MCF 10A (cell line): ENCODE results near the gene TCF25. TPM values are rescaled to one million over a fixed set of nuclear protein-coding genes. Genes with fewer than 3 reads are reported as not detected.

Source experiments
- BruUV-seq: library from RNA; stranded (reverse); fragments of 400-500 nt; replicated peaks from 2 replicates; lab custom pipeline; 2021; lab: Mats Ljungman, UMichigan
- CTCF ChIA-PET: fragments of 300-600 bp; sonication (Branson Sonifier 250); formaldehyde crosslinking; extraction: SDS; loops from one replicate; lab custom pipeline; 2021; ENCODE audit warnings: antibody characterized with exemption, inconsistent platforms; lab: Yijun Ruan, JAX
- POLR2A ChIA-PET: fragments of 300-600, 350-650 bp; sonication (Branson Sonifier 250); formaldehyde crosslinking; extraction: SDS; loops from one replicate; lab custom pipeline; 2020; ENCODE audit warnings: antibody characterized with exemption, inconsistent platforms; lab: Yijun Ruan, JAX
- DNase-seq: peaks from one replicate; pipeline ENCODE4 v3.0.0-alpha.2; 2018; ENCODE audit not compliant: unreplicated experiment
- H3K27ac Mint-ChIP-seq: one replicate; pipeline ENCODE4 v1.8.0; 2022; ENCODE audit warnings: mild to moderate bottlenecking, low read depth, mixed read lengths; ENCODE audit not compliant: unreplicated experiment
- H3K27me3 Mint-ChIP-seq: one replicate; pipeline ENCODE4 v1.8.0; 2022; ENCODE audit warnings: mixed read lengths; ENCODE audit not compliant: insufficient read depth, unreplicated experiment
- H3K36me3 Mint-ChIP-seq: one replicate; pipeline ENCODE4 v1.8.0; 2022; ENCODE audit warnings: mild to moderate bottlenecking, moderate library complexity, mixed read lengths; ENCODE audit not compliant: insufficient read depth, unreplicated experiment
- H3K4me1 Mint-ChIP-seq: one replicate; pipeline ENCODE4 v1.8.0; 2022; ENCODE audit warnings: mixed read lengths; ENCODE audit not compliant: insufficient read depth, unreplicated experiment
- H3K4me3 Mint-ChIP-seq: one replicate; pipeline ENCODE4 v1.8.0; 2022; ENCODE audit warnings: mild to moderate bottlenecking, moderate library complexity, mixed read lengths; ENCODE audit not compliant: unreplicated experiment
- H3K9me3 Mint-ChIP-seq: one replicate; pipeline ENCODE4 v1.8.0; 2022; ENCODE audit warnings: mixed read lengths; ENCODE audit not compliant: unreplicated experiment
- intact Hi-C: fragments of 100-400 bp; cut with micrococcal nuclease; formaldehyde crosslinking; loops from 2 replicates; pipeline ENCODE4 v1.14.1; 2022
- total RNA-seq: library from RNA; stranded (reverse); gene quantifications from 2 replicates; pipeline ENCODE4 v1.2.3, GENCODE V29; 2022
- TF ChIP-seq, protein P1 (sequence below): fragments of 200-600 bp; IDR thresholded peaks from one replicate; pipeline ENCODE4 v1.8.0; 2022; ENCODE audit warnings: antibody characterized with exemption, mild to moderate bottlenecking; ENCODE audit not compliant: unreplicated experiment

The TCF25 gene
- total RNA-seq, 1 experiment from 2014 or later: 239 TPM

DNA sequence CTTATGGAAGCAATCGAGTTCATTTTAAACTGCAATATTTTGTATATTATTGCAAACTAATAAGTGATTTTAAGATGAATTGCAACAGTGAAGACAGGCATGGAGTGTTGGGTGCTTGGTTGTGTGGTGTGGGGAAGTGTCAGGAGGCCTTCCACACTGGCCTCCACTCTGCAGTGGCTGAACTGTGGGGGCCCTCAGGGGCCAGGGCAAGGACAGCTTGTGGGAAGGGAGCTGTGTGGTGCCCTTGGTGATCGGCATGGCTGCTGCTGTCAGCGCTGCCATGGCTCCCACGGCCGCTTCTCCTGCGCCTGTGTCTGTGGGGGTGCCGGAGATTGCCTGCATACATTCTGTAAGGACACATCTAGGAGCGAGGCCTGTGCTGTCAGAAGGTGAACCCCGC, 19.2 kb downstream of the TCF25 start:
- no peak overlapping the region for H3K27ac Mint-ChIP-seq
- TF ChIP-seq, protein P1, sequence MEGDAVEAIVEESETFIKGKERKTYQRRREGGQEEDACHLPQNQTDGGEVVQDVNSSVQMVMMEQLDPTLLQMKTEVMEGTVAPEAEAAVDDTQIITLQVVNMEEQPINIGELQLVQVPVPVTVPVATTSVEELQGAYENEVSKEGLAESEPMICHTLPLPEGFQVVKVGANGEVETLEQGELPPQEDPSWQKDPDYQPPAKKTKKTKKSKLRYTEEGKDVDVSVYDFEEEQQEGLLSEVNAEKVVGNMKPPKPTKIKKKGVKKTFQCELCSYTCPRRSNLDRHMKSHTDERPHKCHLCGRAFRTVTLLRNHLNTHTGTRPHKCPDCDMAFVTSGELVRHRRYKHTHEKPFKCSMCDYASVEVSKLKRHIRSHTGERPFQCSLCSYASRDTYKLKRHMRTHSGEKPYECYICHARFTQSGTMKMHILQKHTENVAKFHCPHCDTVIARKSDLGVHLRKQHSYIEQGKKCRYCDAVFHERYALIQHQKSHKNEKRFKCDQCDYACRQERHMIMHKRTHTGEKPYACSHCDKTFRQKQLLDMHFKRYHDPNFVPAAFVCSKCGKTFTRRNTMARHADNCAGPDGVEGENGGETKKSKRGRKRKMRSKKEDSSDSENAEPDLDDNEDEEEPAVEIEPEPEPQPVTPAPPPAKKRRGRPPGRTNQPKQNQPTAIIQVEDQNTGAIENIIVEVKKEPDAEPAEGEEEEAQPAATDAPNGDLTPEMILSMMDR: no peak
- H3K36me3 Mint-ChIP-seq: peaks cover 65% of the 10 kb centered on the region
- CTCF ChIA-PET: no interaction called here
- H3K27me3 Mint-ChIP-seq: no peaks in the 10 kb centered on the region
- no TSS peak for BruUV-seq
- no peaks in the 10 kb centered on the region for H3K4me1 Mint-ChIP-seq
- no peak overlapping the region for H3K4me3 Mint-ChIP-seq
- H3K9me3 Mint-ChIP-seq: no peaks in the 10 kb centered on the region
- no peak for DNase-seq
- POLR2A ChIA-PET: no interaction called here
- intact Hi-C loops: no loop called here

DNA sequence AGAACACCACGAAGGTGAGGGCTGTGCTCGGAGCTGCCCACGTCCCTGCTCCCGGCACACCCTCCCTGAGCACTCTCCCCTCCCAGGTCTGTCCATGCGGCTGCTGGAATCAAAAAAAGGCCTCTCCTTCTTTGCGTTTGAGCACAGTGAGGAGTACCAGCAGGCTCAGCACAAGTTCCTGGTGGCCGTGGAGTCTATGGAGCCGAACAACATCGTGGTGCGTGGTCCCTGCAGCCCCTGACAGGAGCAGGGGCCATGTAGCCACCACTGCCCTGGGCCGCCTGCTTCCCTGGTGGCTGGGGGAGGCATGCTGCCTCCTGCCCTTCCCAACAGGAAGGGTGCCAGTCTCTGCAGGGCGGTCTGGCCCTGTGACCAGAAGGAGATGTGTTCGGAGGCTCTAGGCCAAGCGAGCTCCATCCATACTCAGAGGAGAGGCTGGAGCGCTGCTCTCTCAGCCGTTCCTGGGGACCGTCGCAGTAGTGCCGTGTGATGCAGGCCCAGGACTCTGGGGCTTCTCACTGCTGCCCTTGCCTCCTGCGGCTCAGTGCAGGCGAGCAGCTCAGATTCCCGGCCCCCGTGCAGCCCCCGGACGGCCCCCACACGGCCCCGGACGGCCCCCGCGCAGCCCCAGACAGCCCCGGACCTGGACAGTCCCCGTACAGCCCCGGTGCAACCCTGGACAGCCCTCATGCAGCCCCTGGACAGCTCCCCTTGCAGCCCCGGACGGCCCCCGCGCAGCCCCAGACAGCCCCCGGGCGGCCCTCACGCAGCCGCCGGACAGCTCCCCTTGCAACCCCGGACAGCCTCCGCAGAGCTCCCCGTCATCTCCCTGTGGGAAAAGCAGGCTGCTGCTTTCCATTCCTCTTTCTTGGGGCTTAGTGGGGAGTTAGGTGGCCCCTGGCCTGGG, 20.5 kb downstream of the TCF25 start:
- ChIA-PET CTCF (no interaction called here), POLR2A (interaction anchor here (1.1 kb wide), 2 partner anchors 13 to 29 kb away, joined by 4 to 5 read pairs; partner anchors contain the start of gene TUBB3)
- DNase-seq: no peak
- no peaks in the 10 kb centered on the region for H3K9me3 Mint-ChIP-seq
- H3K36me3 Mint-ChIP-seq: peaks cover 60% of the 10 kb centered on the region
- intact Hi-C loops: no loop called here
- no peak overlapping the region for H3K4me3 Mint-ChIP-seq
- no peaks in the 10 kb centered on the region for H3K27me3 Mint-ChIP-seq
- TF ChIP-seq, protein P1: no peak
- no peak overlapping the region for H3K27ac Mint-ChIP-seq
- no peaks in the 10 kb centered on the region for H3K4me1 Mint-ChIP-seq
- no TSS peak for BruUV-seq

DNA sequence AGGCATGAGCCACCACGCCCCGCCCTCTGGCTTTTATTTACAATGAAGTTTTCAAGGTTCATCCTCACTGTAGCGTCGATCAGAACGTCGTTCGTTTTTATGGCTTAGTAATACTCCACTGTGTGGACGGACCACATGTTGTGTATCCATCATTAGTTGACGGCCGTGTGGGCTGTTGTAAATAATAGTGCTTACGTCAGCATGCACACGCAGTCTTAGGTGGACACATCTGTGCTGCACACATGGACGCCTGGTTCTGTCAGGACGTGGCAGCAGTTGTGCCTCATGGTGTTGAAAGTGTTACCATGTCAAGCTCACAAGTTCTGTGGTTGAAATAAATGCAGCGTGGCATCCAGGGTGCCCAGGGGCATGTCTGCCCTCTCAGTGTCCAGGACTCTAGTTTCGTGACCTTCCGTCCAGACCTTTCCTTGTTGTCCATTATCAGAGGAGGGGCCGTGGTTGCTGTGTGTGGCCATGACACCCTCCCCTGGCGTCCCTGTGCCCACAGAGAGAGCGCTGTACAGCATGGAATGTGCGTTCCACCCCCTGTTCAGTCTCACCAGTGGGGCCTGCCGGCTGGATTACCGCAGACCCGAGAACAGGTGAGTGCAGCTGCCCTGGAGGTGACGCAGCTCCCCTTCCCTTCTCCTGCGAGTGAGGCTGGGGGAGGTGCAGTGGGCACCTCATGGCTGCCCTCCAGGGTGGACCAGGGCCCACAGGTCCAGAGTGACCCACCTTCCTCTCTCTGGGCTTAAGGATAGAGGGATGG, 22.3 kb downstream of the TCF25 start:
- ChIA-PET POLR2A (no interaction called here), CTCF (no interaction called here)
- no peak overlapping the region for H3K4me3 Mint-ChIP-seq
- DNase-seq: no peak
- no peaks in the 10 kb centered on the region for H3K27me3 Mint-ChIP-seq
- H3K27ac Mint-ChIP-seq: no peak overlapping the region
- H3K4me1 Mint-ChIP-seq: no peaks in the 10 kb centered on the region
- no TSS peak for BruUV-seq
- H3K36me3 Mint-ChIP-seq: peaks cover 62% of the 10 kb centered on the region
- no peaks in the 10 kb centered on the region for H3K9me3 Mint-ChIP-seq
- TF ChIP-seq, protein P1: no peak
- intact Hi-C loops: no loop called here

DNA sequence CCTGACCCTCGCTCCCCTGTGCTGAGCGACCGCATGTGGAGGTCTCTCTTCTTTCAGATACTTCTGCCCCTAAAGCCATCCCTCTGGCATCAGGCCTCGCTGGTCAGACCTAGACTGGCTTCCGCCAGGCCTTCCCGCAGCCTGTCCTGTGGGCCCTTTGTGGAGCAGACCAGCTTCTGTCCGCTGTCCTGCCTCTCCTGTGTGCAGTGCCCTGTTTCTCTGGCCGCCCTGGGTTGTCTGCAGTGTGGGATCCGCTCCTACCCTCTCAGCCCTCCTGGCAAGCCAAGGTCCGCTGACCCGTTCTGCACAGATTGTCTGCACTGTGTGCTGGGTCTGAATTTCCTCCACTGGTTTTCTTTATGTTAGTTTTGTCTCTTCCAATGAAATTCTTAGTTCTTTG, 23.8 kb downstream of the TCF25 start:
- intact Hi-C loops: no loop called here
- CTCF ChIA-PET: interaction anchor here (0.6 kb wide), 1 partner anchor 72 kb away, joined by 5 read pairs; no protein-coding TSS in a partner anchor
- no TSS peak for BruUV-seq
- Mint-ChIP-seq H3K27me3 (no peaks in the 10 kb centered on the region), H3K27ac (no peak overlapping the region), H3K4me3 (no peak overlapping the region), H3K4me1 (no peaks in the 10 kb centered on the region), H3K36me3 (peaks cover 54% of the 10 kb centered on the region), H3K9me3 (no peaks in the 10 kb centered on the region)
- POLR2A ChIA-PET: no interaction called here
- no peak for DNase-seq
- TF ChIP-seq, protein P1: no peak
